CMK (cell line): ENCODE measurements around the gene PRDM16.

Experiments
- DNase-seq: peaks from one replicate; pipeline ENCODE4 v3.0.0-alpha.2; 2010; ENCODE audit warnings: low read depth

The PRDM16 gene

DNA sequence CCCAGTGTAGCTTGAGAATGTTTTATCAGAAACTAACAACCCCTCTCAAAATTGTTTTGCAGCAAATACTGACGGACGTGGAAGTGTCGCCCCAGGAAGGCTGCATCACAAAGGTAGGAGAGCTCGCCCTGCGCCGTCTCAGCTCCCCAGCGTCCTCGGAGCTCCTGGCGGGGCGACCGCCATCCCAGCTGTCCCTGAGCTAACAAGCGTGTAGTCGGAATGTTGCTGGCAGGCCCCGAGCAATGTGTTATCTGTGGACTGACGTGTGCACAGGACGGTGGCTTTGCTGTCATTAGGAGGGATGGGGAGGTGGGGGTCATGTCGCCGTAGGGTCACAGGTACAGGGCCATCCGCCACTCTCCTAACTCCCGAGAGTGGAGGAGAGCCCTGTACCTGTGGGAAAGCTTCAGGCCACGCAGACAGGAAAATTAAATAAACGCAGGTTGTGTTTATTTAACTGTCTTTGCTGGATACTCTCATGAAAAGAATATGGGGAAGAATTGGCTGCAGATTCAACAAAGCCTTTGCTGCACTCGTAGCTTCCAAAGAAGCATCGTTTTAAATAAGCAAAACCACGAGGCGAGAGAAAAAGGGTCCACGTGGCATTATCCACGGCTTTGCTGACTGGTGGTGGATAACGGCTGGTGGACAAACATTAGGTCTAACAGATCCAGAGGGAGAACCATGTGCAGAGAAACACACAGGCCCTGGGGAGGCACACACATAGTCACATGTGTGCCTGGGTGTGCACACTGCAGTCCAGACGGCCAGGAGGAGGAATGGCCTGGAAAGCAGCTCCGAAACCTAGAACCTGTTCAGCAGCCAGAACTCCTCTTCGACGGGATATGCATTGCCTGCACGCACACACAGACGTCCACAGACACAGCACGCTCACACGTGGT lies 175.3 kb downstream of the PRDM16 start:
- DNase-seq, result no peak

- DNase-seq, result no peak
These were observed 175.9 kb downstream of the PRDM16 start for GRCh38 chr1:3244927-3245315.

GRCh38 chr1:3245344-3245743 lies 176.3 kb downstream of the PRDM16 start:
- DNase-seq, result no peak

- DNase-seq, result no peak
These were observed 176.8 kb downstream of the PRDM16 start for GRCh38 chr1:3245768-3246167.

GRCh38 chr1:3246251-3246650 lies 177.2 kb downstream of the PRDM16 start:
- no peak for DNase-seq

DNA sequence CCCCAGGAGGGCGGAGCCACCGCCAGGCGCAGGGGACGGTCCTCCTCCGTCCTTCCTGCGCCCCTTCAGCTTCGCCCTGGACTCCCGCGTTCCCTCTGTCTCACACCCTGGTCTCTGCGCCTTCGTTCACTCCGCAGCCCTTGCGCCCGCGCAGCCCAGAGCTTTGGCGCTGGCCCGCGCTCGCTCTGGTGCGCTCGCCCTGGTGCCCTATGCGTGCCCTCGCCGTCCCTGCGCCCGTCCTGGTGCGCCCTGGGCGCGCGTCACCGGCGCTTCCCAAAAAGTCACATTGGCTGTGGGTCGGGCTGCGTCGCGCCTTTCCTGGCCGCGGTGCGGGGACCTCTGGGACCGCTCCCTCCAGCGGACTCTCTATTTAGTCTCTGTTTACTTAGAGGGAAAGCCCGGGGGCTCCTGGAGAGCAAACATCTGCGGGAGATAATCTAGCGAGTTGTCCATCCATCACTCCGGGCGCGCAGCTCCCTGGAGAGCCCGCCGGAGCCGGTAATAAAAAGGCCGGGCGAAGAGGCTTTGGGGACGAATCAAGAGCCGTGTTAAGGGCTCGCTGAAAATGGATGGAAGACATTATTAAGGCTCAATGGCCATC lies 178.6 kb downstream of the PRDM16 start:
- DNase-seq, result no peak

DNA sequence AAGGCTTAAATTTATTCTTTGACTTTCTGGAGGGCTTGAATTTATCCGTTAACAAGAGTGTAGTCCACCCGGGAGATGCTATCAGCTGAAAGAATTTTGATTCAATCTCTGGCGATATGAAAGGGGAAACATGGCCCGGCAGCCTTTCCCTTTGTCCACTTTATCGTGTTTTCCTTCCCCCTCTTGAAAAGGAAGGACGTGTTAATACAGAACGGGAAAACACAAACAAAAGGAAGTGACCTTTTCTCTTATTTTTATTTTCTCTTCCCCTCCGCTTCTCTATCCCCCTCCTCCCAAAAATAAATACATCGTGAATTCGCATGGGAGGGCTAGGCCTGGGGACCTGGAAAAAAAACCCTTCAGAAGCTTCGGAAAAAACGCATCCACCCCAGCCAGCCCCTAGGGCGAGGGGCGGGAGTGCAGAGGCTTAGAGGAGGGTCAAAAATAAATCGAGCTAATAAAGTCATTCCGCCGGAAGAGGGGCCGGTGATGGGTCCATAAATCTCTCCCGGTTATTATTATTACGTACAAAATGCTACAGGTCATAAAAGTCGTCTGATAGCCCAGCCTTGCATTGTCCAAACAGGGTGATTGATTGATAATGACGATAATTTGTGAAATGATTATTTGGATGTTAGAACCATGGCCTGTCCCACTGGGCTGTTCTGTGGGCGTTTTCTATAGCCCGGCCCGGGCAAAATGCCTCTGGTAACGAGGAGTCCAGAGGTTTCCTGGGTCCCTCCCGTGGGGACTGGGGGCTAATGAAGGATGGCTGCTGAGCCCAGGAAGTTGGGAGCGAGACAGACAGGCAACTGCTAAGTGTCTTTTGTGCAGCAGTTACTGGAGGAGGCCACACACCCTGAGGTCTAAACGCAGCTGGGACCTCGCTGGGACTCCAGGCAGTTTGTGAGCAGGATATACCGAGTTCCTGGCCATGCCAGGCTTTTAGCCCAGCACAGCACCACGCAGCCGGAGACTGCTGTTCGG lies 179.4 kb downstream of the PRDM16 start:
- no peak for DNase-seq

DNA sequence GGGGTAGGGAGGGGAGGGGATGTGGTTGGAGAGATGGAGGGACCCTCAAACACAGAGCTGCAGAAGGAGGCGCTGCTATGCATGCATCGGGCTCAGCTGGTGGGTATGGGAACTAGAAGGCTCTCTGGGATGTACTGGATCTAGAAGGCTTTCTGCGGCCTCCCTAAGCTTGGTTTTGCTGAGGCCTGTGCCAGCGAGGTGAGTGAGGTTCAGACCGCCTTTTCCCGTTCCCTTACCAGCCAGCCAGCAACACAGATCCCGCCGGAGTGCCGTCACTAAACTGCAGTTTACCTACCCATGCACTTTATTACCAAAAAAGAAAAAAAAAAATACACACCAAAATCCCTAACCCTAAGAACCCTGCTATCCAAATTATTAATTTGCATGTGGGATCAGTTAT lies 180.2 kb downstream of the PRDM16 start:
- DNase-seq, result no peak

GRCh38 chr1:3249631-3250501 lies 180.9 kb downstream of the PRDM16 start:
- no peak for DNase-seq

GRCh38 chr1:3250624-3251023 lies 181.6 kb downstream of the PRDM16 start:
- no peak for DNase-seq

DNA sequence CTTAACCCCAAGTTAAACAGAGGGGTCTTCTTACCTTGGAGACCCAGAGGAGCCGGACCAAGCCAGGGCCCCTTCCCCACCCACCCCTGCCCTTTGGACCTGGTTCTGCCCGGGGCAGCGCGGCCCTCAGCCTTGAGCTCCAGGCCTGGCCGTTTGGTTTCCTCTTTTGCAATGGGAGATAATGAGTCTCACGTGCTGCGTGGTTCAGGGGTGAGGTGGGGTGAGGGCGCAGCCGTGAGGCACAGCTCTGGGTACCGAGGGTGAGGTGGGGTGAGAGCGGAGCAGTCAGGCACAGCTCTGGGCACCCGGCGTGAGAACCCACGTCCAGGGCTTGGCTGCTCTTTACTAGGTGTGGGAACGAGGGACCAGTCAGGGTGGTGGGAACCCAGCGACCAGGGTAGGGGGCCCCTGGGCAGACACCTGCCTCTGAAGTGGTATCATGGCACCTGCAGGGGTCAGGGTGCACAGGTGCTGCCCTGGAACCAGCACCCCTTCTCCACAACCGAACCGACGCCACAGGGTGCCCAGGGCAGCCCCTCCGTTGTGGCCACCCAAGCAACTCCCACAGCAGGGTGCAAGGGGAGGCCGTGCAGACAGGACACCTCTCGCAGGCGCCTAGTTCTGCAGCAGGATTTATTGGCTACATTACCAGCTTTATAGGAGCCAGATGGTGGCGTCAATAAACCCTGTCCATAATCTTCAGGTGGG lies 182.2 kb downstream of the PRDM16 start:
- no peak for DNase-seq

- DNase-seq, result no peak
These were observed 182.9 kb downstream of the PRDM16 start for GRCh38 chr1:3251807-3252428.

- DNase-seq, result no peak
These were observed 186.7 kb downstream of the PRDM16 start for GRCh38 chr1:3255680-3256079.

GRCh38 chr1:3257788-3258187 lies 188.8 kb downstream of the PRDM16 start:
- no peak for DNase-seq

DNA sequence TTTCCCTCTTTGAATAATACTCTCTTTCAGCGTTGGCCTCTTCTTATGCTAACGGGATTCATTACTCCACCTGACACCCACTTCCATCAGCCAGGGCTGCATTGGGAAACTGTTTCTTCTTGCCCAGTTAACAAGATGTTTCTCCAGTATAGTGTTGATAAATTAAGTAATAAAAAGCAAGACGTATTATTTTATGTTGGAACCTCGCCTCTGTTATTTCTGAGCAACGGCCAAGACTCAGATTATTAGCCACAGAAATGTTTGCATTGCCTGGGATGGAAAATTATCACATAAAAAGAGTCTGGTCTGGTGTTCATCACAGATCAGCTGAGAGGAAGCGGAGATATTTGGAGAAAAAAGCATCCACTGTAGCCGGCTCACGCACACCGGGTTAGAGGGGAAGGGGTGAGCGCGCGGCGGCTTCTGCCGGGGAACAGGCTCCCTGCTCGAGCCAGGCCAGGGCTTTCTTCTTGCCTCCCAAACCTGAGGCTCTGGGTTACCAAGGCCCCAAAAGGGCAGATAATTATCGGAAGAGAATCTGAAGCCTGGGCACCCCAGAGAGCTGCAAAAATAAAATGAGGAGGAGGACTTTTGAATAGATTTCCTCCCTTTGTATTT lies 189.5 kb downstream of the PRDM16 start:
- DNase-seq, result no peak

DNA sequence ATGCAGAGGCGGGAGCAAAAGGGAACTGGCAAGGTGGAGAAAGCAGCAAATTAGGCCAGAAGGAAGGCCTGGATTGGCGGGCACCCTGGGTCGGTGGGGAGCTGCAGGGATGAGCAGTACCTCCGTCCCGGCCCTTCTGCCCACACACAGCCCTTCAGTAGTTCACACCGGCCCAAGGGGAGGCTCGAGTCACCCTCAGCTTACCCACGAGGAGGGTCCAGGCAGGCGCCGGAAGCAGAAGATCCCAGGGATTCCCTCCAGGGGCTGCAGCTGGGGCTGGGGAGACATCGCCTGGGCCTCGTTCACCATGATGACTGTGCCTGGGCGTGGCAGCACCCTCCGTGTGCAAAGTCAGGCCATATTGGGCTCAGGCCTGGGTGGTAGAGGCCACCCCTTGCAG lies 190.0 kb downstream of the PRDM16 start:
- no peak for DNase-seq

- no peak for DNase-seq
These were observed 192.3 kb downstream of the PRDM16 start for GRCh38 chr1:3261007-3261968.

GRCh38 chr1:3261969-3262579 lies 193.1 kb downstream of the PRDM16 start:
- DNase-seq, result no peak
